ENCODE data around the gene MTM1. TPM values are rescaled to one million over a fixed set of nuclear protein-coding genes. Genes with fewer than 3 reads are reported as not detected.

The MTM1 gene
- polyA plus RNA-seq, 3 donors, result 6.5 to 23.4 (median 17.0) TPM

GRCh38 chrX:150610446-150610845, 42.0 kb downstream of the MTM1 start:
- peaks cover 30 to 37% of the 10 kb centered on the region in 2 donors for H3K4me1 ChIP-seq (ENCODE audit: control insufficient read depth in 1 of 2, insufficient read depth in 2 of 2, low read length in 2 of 2)
- Mint-ChIP-seq H3K4me1 (peaks cover 37% of the 10 kb centered on the region), H3K9me3 (peaks cover 0 to 7% (median 2%) of the 10 kb centered on the region in 7 donors), H3K36me3 (peaks cover 34 to 36% of the 10 kb centered on the region in 2 donors), H3K27ac (peak overlapping the region in 1 of 7 donors; percentile 53), H3K27me3 (ENCODE audit: low read depth in 3 of 3) (peaks cover 0 to 6% (median 0%) of the 10 kb centered on the region in 3 donors), H3K4me3 (no peak overlapping the region)
- H3K79me2 ChIP-seq (ENCODE audit: insufficient read depth, low read length), result peaks cover 4% of the 10 kb centered on the region
- H3K9me3 ChIP-seq (replicated peaks in 1 of 2; ENCODE audit: control insufficient read depth in 1 of 2, insufficient read depth in 1 of 2, low read length in 2 of 2), result no peaks in the 10 kb centered on the region
- no CpG with 5 or more reads among the region's 2 CpGs for WGBS (ENCODE audit: insufficient coverage)
- no peak for DNase-seq
- TF ChIP-seq, protein P1, sequence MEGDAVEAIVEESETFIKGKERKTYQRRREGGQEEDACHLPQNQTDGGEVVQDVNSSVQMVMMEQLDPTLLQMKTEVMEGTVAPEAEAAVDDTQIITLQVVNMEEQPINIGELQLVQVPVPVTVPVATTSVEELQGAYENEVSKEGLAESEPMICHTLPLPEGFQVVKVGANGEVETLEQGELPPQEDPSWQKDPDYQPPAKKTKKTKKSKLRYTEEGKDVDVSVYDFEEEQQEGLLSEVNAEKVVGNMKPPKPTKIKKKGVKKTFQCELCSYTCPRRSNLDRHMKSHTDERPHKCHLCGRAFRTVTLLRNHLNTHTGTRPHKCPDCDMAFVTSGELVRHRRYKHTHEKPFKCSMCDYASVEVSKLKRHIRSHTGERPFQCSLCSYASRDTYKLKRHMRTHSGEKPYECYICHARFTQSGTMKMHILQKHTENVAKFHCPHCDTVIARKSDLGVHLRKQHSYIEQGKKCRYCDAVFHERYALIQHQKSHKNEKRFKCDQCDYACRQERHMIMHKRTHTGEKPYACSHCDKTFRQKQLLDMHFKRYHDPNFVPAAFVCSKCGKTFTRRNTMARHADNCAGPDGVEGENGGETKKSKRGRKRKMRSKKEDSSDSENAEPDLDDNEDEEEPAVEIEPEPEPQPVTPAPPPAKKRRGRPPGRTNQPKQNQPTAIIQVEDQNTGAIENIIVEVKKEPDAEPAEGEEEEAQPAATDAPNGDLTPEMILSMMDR (IDR thresholded peaks at IDR 0.05), result no peak
- H3K36me3 ChIP-seq (replicated peaks in 1 of 2; ENCODE audit: control insufficient read depth in 1 of 2, insufficient read depth in 2 of 2, low read length in 2 of 2), result peaks cover 25 to 43% of the 10 kb centered on the region in 2 donors
- no peak overlapping the region for H3K4me3 ChIP-seq (replicated peaks in 1 of 3; ENCODE audit: low read depth in 2 of 3, low read length in 3 of 3)
- no peaks in the 10 kb centered on the region for H4K20me1 ChIP-seq (ENCODE audit: insufficient read depth, low read length)
- no peak overlapping the region for H3K27ac ChIP-seq (ENCODE audit: low read depth in 1 of 2, low read length in 2 of 2)
- intact Hi-C loops (cut with micrococcal nuclease), result no loop called here
- H2AFZ ChIP-seq (ENCODE audit: insufficient read depth, low read depth, low read length, poor library complexity, severe bottlenecking), result no peak overlapping the region
- no peak overlapping the region for H3K9ac ChIP-seq (ENCODE audit: insufficient read depth, low read length, poor library complexity, severe bottlenecking)
- H3K27me3 ChIP-seq (ENCODE audit: control insufficient read depth in 2 of 2, insufficient read depth in 2 of 2, low read length in 2 of 2), result no peaks in the 10 kb centered on the region
- H3K4me2 ChIP-seq (replicated peaks; ENCODE audit: extremely low read depth, low read length, poor library complexity, severe bottlenecking), result no peak overlapping the region

GRCh38 chrX:150615356-150615755, 46.9 kb downstream of the MTM1 start:
- TF ChIP-seq, protein P1 (IDR thresholded peaks at IDR 0.05), result no peak
- Mint-ChIP-seq H3K27me3 (ENCODE audit: low read depth in 3 of 3) (no peaks in the 10 kb centered on the region), H3K27ac (peak overlapping the region in 1 of 7 donors; percentile 2), H3K4me3 (no peak overlapping the region), H3K4me1 (no peaks in the 10 kb centered on the region), H3K36me3 (peaks cover 55 to 56% of the 10 kb centered on the region in 2 donors), H3K9me3 (peaks cover 0 to 4% (median 0%) of the 10 kb centered on the region in 7 donors)
- Histone ChIP-seq H4K20me1 (ENCODE audit: insufficient read depth, low read length) (no peaks in the 10 kb centered on the region), H3K79me2 (ENCODE audit: insufficient read depth, low read length) (peaks cover 4% of the 10 kb centered on the region), H2AFZ (ENCODE audit: insufficient read depth, low read depth, low read length, poor library complexity, severe bottlenecking) (no peak overlapping the region), H3K4me1 (ENCODE audit: control insufficient read depth in 1 of 2, insufficient read depth in 2 of 2, low read length in 2 of 2) (no peaks in the 10 kb centered on the region), H3K4me2 (replicated peaks; ENCODE audit: extremely low read depth, low read length, poor library complexity, severe bottlenecking) (no peak overlapping the region), H3K27me3 (ENCODE audit: control insufficient read depth in 2 of 2, insufficient read depth in 2 of 2, low read length in 2 of 2) (no peaks in the 10 kb centered on the region), H3K36me3 (replicated peaks in 1 of 2; ENCODE audit: control insufficient read depth in 1 of 2, insufficient read depth in 2 of 2, low read length in 2 of 2) (peaks cover 60 to 74% of the 10 kb centered on the region in 2 donors), H3K9me3 (replicated peaks in 1 of 2; ENCODE audit: control insufficient read depth in 1 of 2, insufficient read depth in 1 of 2, low read length in 2 of 2) (no peaks in the 10 kb centered on the region), H3K9ac (ENCODE audit: insufficient read depth, low read length, poor library complexity, severe bottlenecking) (no peak overlapping the region), H3K27ac (ENCODE audit: low read depth in 1 of 2, low read length in 2 of 2) (no peak overlapping the region), H3K4me3 (replicated peaks in 1 of 3; ENCODE audit: low read depth in 2 of 3, low read length in 3 of 3) (no peak overlapping the region)
- DNase-seq, result no peak
- WGBS (ENCODE audit: insufficient coverage), result no CpG with 5 or more reads among the region's 4 CpGs
- intact Hi-C loops (cut with micrococcal nuclease), result no loop called here

Data from CD14-positive monocyte (primary cell).